GM12878 (cell line): Measurements from ENCODE around the gene FIG4.

Experiments
- HCFC1 ChIP-seq: fragments of 150-350 bp; IDR thresholded peaks from 2 replicates; pipeline ENCODE4 v1.6.1; 2014; ENCODE audit warnings: low read length
- IKZF1 ChIP-seq: fragments of 450-650 bp; conservative IDR thresholded peaks from 2 replicates; pipeline ENCODE4 v1.6.1; 2017; ENCODE audit warnings: antibody characterized with exemption, mild to moderate bottlenecking
- MYC ChIP-seq: IDR thresholded peaks from 2 replicates; pipeline ENCODE4 v1.6.1; 2011; ENCODE audit warnings: mild to moderate bottlenecking, low read length, moderate library complexity, inconsistent platforms; ENCODE audit not compliant: insufficient read depth, insufficient replicate concordance, insufficient read length, severe bottlenecking
- POU2F2 ChIP-seq: IDR thresholded peaks from 3 replicates; pipeline ENCODE4 v1.6.1; 2011; ENCODE audit warnings: low read depth, mild to moderate bottlenecking, low read length, borderline replicate concordance
- SP1 ChIP-seq: IDR thresholded peaks from one replicate; pipeline ENCODE4 v1.6.1; 2011; ENCODE audit warnings: low read depth, low read length
- TF ChIP-seq, protein P1 (sequence below): IDR thresholded peaks from 2 replicates; pipeline ENCODE4 v1.6.1; 2012; ENCODE audit warnings: low read depth, low read length, improper control_type of control experiment
- TF ChIP-seq, protein P2 (sequence below): fragments of 450-650 bp; IDR thresholded peaks from 2 replicates; pipeline ENCODE4 v1.6.1; 2018; ENCODE audit warnings: mild to moderate bottlenecking, low read depth, moderate library complexity; ENCODE audit not compliant: partially characterized antibody

DNA sequence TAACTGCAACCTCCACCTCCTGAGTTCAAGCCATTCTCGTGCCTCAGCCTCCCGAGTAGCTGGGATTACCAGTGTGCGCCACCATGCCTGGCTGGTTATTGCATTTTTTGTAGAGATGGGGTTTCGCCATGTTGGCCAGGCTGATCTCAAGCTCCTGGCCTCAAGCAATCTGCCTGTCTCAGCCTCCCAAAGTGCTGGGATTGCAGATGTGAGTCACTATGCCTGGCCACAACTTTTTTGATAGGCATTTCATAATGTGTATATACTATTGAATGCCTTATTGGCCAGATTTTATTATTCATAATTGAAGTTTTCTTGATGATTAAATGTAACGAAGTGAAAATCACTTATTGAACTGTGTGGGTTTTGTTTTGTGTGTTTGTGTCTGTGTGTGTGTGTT lies 27.9 kb downstream of the FIG4 start:
- TF ChIP-seq SP1 (no peak), IKZF1 (no peak), MYC (no peak), HCFC1 (no peak), POU2F2 (no peak)
- TF ChIP-seq, protein P1, sequence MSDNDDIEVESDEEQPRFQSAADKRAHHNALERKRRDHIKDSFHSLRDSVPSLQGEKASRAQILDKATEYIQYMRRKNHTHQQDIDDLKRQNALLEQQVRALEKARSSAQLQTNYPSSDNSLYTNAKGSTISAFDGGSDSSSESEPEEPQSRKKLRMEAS: no peak
- TF ChIP-seq, protein P2, sequence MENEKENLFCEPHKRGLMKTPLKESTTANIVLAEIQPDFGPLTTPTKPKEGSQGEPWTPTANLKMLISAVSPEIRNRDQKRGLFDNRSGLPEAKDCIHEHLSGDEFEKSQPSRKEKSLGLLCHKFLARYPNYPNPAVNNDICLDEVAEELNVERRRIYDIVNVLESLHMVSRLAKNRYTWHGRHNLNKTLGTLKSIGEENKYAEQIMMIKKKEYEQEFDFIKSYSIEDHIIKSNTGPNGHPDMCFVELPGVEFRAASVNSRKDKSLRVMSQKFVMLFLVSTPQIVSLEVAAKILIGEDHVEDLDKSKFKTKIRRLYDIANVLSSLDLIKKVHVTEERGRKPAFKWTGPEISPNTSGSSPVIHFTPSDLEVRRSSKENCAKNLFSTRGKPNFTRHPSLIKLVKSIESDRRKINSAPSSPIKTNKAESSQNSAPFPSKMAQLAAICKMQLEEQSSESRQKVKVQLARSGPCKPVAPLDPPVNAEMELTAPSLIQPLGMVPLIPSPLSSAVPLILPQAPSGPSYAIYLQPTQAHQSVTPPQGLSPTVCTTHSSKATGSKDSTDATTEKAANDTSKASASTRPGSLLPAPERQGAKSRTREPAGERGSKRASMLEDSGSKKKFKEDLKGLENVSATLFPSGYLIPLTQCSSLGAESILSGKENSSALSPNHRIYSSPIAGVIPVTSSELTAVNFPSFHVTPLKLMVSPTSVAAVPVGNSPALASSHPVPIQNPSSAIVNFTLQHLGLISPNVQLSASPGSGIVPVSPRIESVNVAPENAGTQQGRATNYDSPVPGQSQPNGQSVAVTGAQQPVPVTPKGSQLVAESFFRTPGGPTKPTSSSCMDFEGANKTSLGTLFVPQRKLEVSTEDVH: no peak
